HepG2 (cell line): Measurements from ENCODE around the gene TMEM178A. TPM values are rescaled to one million over a fixed set of nuclear protein-coding genes. Genes with fewer than 3 reads are reported as not detected.

Experiments used
- NR0B2 ChIP-seq: sonication (generic); formaldehyde crosslinking; IDR thresholded peaks from 2 replicates; pipeline ENCODE4 v1.4.0; 2020; ENCODE audit warnings: mild to moderate bottlenecking, missing genetic modification reagents
- SALL2 ChIP-seq: sonication (generic); formaldehyde crosslinking; IDR thresholded peaks from 2 replicates; pipeline ENCODE4 v1.8.1; 2023; ENCODE audit warnings: mild to moderate bottlenecking, missing genetic modification reagents, inconsistent platforms
- SRF ChIP-seq: IDR thresholded peaks from 2 replicates; pipeline ENCODE4 v1.6.1; 2011; ENCODE audit warnings: mild to moderate bottlenecking, low read depth, low read length, moderate library complexity
- TP53 ChIP-seq: sonication (generic); formaldehyde crosslinking; conservative IDR thresholded peaks from 2 replicates; pipeline ENCODE4 v1.4.0; 2020; ENCODE audit warnings: missing genetic modification reagents
- ZBTB10 ChIP-seq: sonication (generic); formaldehyde crosslinking; IDR thresholded peaks from 2 replicates; pipeline ENCODE4 v1.4.0; 2020; ENCODE audit warnings: missing genetic modification reagents, borderline replicate concordance
- ZBTB7B ChIP-seq: sonication (generic); formaldehyde crosslinking; IDR thresholded peaks from 2 replicates; pipeline ENCODE4 v1.4.0; 2020; ENCODE audit warnings: missing genetic modification reagents
- ZNF570 ChIP-seq: sonication (generic); formaldehyde crosslinking; IDR thresholded peaks from 2 replicates; pipeline ENCODE4 v1.4.0; 2020; ENCODE audit warnings: mild to moderate bottlenecking, missing genetic modification reagents, borderline replicate concordance
- polyA plus RNA-seq, 8 experiments: library from polyadenylated mRNA; depleted of rRNA in 3 of 8; stranded (reverse) in 7 of 8; unstranded in 1 of 8; fragments of >200 nt; fragmentation: Illumina TruSeq in 4 of 8; extraction: Trizol in 4 of 8; gene quantifications; 2 replicates each; pipeline versions ENCODE4 v1.2.1 to v1.2.3, GENCODE V29; 2011 to 2016; ENCODE audit warnings: low read depth in 4 of 8, missing spikeins in 1 of 8, mixed read lengths in 1 of 8; ENCODE audit not compliant: insufficient read depth in 1 of 8
- total RNA-seq, 5 experiments: library from RNA; depleted of rRNA; stranded (reverse); fragments of >200 nt; fragmentation: Illumina TruSeq; extraction: Trizol; gene quantifications; 2 replicates each; pipeline ENCODE4 v1.2.3, GENCODE V29; 2016; ENCODE audit warnings: low read depth in 1 of 5
- TF ChIP-seq, protein P1 (sequence below): sonication (generic); formaldehyde crosslinking; IDR thresholded peaks from 2 replicates; pipeline ENCODE4 v1.4.0; 2020; ENCODE audit warnings: missing genetic modification reagents, mild to moderate bottlenecking, borderline replicate concordance

TMEM178A gene
- total and polyA plus RNA-seq, 2 of the 13 experiments (the other 11 are each of a cell fraction or from before 2014, with no cell fraction given) = 0.38 to 3.3 TPM

DNA sequence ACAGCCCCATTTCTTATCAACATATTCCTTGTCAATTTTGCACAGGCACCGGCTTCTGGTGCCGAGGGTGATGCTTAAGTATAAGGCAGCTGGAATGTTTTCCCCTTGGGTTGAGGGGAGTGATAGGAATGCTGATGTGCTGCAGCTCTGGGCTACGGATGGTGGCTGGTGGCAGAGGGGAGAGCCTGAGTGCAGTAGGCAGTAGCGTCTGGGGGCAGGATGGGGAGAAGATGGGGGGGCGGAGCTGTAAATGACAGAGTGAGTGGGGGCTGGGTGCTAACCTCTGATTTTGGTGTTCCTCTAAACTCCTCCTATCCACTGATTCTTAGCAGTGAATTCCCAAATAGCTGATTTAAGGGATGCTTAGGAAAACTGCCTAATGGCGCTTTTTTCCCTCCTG, 20.7 kb downstream of the TMEM178A start (continued):
- TF ChIP-seq SRF = no peak
- no peak for TF ChIP-seq ZBTB7B (CRISPR knock-in tag)
- no peak for TF ChIP-seq SALL2 (CRISPR knock-in tag)
- no peak for TF ChIP-seq ZNF570 (CRISPR knock-in tag)
- TF ChIP-seq, protein P1, sequence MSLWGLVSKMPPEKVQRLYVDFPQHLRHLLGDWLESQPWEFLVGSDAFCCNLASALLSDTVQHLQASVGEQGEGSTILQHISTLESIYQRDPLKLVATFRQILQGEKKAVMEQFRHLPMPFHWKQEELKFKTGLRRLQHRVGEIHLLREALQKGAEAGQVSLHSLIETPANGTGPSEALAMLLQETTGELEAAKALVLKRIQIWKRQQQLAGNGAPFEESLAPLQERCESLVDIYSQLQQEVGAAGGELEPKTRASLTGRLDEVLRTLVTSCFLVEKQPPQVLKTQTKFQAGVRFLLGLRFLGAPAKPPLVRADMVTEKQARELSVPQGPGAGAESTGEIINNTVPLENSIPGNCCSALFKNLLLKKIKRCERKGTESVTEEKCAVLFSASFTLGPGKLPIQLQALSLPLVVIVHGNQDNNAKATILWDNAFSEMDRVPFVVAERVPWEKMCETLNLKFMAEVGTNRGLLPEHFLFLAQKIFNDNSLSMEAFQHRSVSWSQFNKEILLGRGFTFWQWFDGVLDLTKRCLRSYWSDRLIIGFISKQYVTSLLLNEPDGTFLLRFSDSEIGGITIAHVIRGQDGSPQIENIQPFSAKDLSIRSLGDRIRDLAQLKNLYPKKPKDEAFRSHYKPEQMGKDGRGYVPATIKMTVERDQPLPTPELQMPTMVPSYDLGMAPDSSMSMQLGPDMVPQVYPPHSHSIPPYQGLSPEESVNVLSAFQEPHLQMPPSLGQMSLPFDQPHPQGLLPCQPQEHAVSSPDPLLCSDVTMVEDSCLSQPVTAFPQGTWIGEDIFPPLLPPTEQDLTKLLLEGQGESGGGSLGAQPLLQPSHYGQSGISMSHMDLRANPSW = no peak
- TF ChIP-seq NR0B2 (CRISPR knock-in tag) = no peak
- TF ChIP-seq TP53 (CRISPR knock-in tag) = no peak
- no peak for TF ChIP-seq ZBTB10 (CRISPR knock-in tag)
